ENCODE data around the gene GAD2. TPM values are rescaled to one million over a fixed set of nuclear protein-coding genes. Genes with fewer than 3 reads are reported as not detected.
A peak's percentile ranks its signal among the peaks of the same experiment; 100 is the strongest.
"Not testable (repeated sequence)": the region's sequence is repeated elsewhere in the genome, so short reads cannot be mapped to it uniquely, and the experiment has no call there.

The GAD2 gene
- total and polyA plus RNA-seq, 4 donors = 5.6 to 31.5 (median 22.3) TPM

- DNase-seq (ENCODE audit: low read depth in 4 of 6, low spot score in 6 of 6) = peak in 1 of 6 donors; percentile 58
- no peaks in the 10 kb centered on the region for H3K27me3 ChIP-seq (ENCODE audit: control insufficient read depth, insufficient read depth, low read length)
- no peaks in the 10 kb centered on the region for H3K36me3 ChIP-seq (ENCODE audit: control insufficient read depth, insufficient read depth, low read length)
- H3K27ac ChIP-seq (ENCODE audit: low read depth, low read length) = no peak overlapping the region
- no peak overlapping the region for H3K4me3 ChIP-seq (ENCODE audit: low read depth, low read length)
- no peaks in the 10 kb centered on the region for H3K9me3 ChIP-seq (ENCODE audit: control insufficient read depth, insufficient read depth, low read length)
- no peaks in the 10 kb centered on the region for H3K4me1 ChIP-seq (ENCODE audit: control insufficient read depth, insufficient read depth, low read length)
- WGBS (ENCODE audit: insufficient coverage) = no CpG with 5 or more reads among the region's 3 CpGs
Observed at GRCh38 chr10:26326851-26327250, 110.3 kb downstream of the GAD2 start.

- Histone ChIP-seq H3K27ac (ENCODE audit: low read depth, low read length) (no peak overlapping the region), H3K27me3 (ENCODE audit: control insufficient read depth, insufficient read depth, low read length) (no peaks in the 10 kb centered on the region), H3K9me3 (ENCODE audit: control insufficient read depth, insufficient read depth, low read length) (no peaks in the 10 kb centered on the region), H3K36me3 (ENCODE audit: control insufficient read depth, insufficient read depth, low read length) (no peaks in the 10 kb centered on the region), H3K4me1 (ENCODE audit: control insufficient read depth, insufficient read depth, low read length) (no peaks in the 10 kb centered on the region), H3K4me3 (ENCODE audit: low read depth, low read length) (no peak overlapping the region)
- WGBS (ENCODE audit: insufficient coverage) = 100% methylated on average over 1 of the region's 4 CpGs
- DNase-seq (ENCODE audit: low read depth in 4 of 6, low spot score in 6 of 6) = no peak
Observed at GRCh38 chr10:26327811-26328210, 111.2 kb downstream of the GAD2 start.

GRCh38 chr10:26331371-26331770 lies 114.8 kb downstream of the GAD2 start:
- Histone ChIP-seq H3K4me3 (ENCODE audit: low read depth, low read length) (no peak overlapping the region), H3K4me1 (ENCODE audit: control insufficient read depth, insufficient read depth, low read length) (peaks cover 3% of the 10 kb centered on the region), H3K9me3 (ENCODE audit: control insufficient read depth, insufficient read depth, low read length) (no peaks in the 10 kb centered on the region), H3K27ac (ENCODE audit: low read depth, low read length) (no peak overlapping the region), H3K27me3 (ENCODE audit: control insufficient read depth, insufficient read depth, low read length) (no peaks in the 10 kb centered on the region), H3K36me3 (ENCODE audit: control insufficient read depth, insufficient read depth, low read length) (no peaks in the 10 kb centered on the region)
- no peak for DNase-seq (ENCODE audit: low read depth in 4 of 6, low spot score in 6 of 6)
- WGBS (ENCODE audit: insufficient coverage) = no CpG with 5 or more reads among the region's 3 CpGs

GRCh38 chr10:26334232-26334931 lies 117.8 kb downstream of the GAD2 start:
- no peaks in the 10 kb centered on the region for H3K9me3 ChIP-seq (ENCODE audit: control insufficient read depth, insufficient read depth, low read length)
- no peaks in the 10 kb centered on the region for H3K27me3 ChIP-seq (ENCODE audit: control insufficient read depth, insufficient read depth, low read length)
- H3K4me1 ChIP-seq (ENCODE audit: control insufficient read depth, insufficient read depth, low read length) = peaks cover 3% of the 10 kb centered on the region
- DNase-seq (ENCODE audit: low read depth in 4 of 6, low spot score in 6 of 6) = no peak
- H3K4me3 ChIP-seq (ENCODE audit: low read depth, low read length) = no peak overlapping the region
- no CpG with 5 or more reads among the region's 4 CpGs for WGBS (ENCODE audit: insufficient coverage)
- no peaks in the 10 kb centered on the region for H3K36me3 ChIP-seq (ENCODE audit: control insufficient read depth, insufficient read depth, low read length)
- no peak overlapping the region for H3K27ac ChIP-seq (ENCODE audit: low read depth, low read length)

- Histone ChIP-seq H3K27ac (ENCODE audit: low read depth, low read length) (no peak overlapping the region), H3K4me3 (ENCODE audit: low read depth, low read length) (no peak overlapping the region), H3K4me1 (ENCODE audit: control insufficient read depth, insufficient read depth, low read length) (peaks cover 3% of the 10 kb centered on the region), H3K36me3 (ENCODE audit: control insufficient read depth, insufficient read depth, low read length) (no peaks in the 10 kb centered on the region), H3K9me3 (ENCODE audit: control insufficient read depth, insufficient read depth, low read length) (no peaks in the 10 kb centered on the region), H3K27me3 (ENCODE audit: control insufficient read depth, insufficient read depth, low read length) (no peaks in the 10 kb centered on the region)
- DNase-seq (ENCODE audit: low read depth in 4 of 6, low spot score in 6 of 6) = peak in 5 of 6 donors; percentile 33 to 88 (median 38)
- 18% methylated on average over 4 of the region's 7 CpGs for WGBS (ENCODE audit: insufficient coverage)
Observed at GRCh38 chr10:26334932-26335573, 118.5 kb downstream of the GAD2 start.

GRCh38 chr10:26335574-26336093 lies 119.1 kb downstream of the GAD2 start:
- Histone ChIP-seq H3K27ac (ENCODE audit: low read depth, low read length) (no peak overlapping the region), H3K4me1 (ENCODE audit: control insufficient read depth, insufficient read depth, low read length) (peaks cover 3% of the 10 kb centered on the region), H3K9me3 (ENCODE audit: control insufficient read depth, insufficient read depth, low read length) (no peaks in the 10 kb centered on the region), H3K4me3 (ENCODE audit: low read depth, low read length) (no peak overlapping the region), H3K27me3 (ENCODE audit: control insufficient read depth, insufficient read depth, low read length) (no peaks in the 10 kb centered on the region), H3K36me3 (ENCODE audit: control insufficient read depth, insufficient read depth, low read length) (no peaks in the 10 kb centered on the region)
- DNase-seq (ENCODE audit: low read depth in 4 of 6, low spot score in 6 of 6) = no peak
- WGBS (ENCODE audit: insufficient coverage) = 85% methylated on average over 5 of the region's 6 CpGs

GRCh38 chr10:26336979-26337378 lies 120.4 kb downstream of the GAD2 start:
- H3K4me3 ChIP-seq (ENCODE audit: low read depth, low read length) = no peak overlapping the region
- H3K9me3 ChIP-seq (ENCODE audit: control insufficient read depth, insufficient read depth, low read length) = no peaks in the 10 kb centered on the region
- no peak overlapping the region for H3K27ac ChIP-seq (ENCODE audit: low read depth, low read length)
- no peak for DNase-seq (ENCODE audit: low read depth in 4 of 6, low spot score in 6 of 6)
- H3K27me3 ChIP-seq (ENCODE audit: control insufficient read depth, insufficient read depth, low read length) = no peaks in the 10 kb centered on the region
- no peaks in the 10 kb centered on the region for H3K36me3 ChIP-seq (ENCODE audit: control insufficient read depth, insufficient read depth, low read length)
- H3K4me1 ChIP-seq (ENCODE audit: control insufficient read depth, insufficient read depth, low read length) = peaks cover 3% of the 10 kb centered on the region
- WGBS (ENCODE audit: insufficient coverage) = 71% methylated on average over 1 of the region's 2 CpGs

- DNase-seq (ENCODE audit: low read depth in 4 of 6, low spot score in 6 of 6) = no peak
- Histone ChIP-seq H3K27me3 (ENCODE audit: control insufficient read depth, insufficient read depth, low read length) (no peaks in the 10 kb centered on the region), H3K27ac (ENCODE audit: low read depth, low read length) (no peak overlapping the region), H3K4me1 (ENCODE audit: control insufficient read depth, insufficient read depth, low read length) (no peaks in the 10 kb centered on the region), H3K36me3 (ENCODE audit: control insufficient read depth, insufficient read depth, low read length) (no peaks in the 10 kb centered on the region), H3K4me3 (ENCODE audit: low read depth, low read length) (no peak overlapping the region), H3K9me3 (ENCODE audit: control insufficient read depth, insufficient read depth, low read length) (no peaks in the 10 kb centered on the region)
Observed at GRCh38 chr10:26341701-26342100, 125.1 kb downstream of the GAD2 start.

GRCh38 chr10:26348821-26349417 lies 132.3 kb downstream of the GAD2 start:
- not testable (repeated sequence) for H3K9me3 ChIP-seq (ENCODE audit: control insufficient read depth, insufficient read depth, low read length); H3K4me3 ChIP-seq (ENCODE audit: low read depth, low read length); H3K27ac ChIP-seq (ENCODE audit: low read depth, low read length); H3K36me3 ChIP-seq (ENCODE audit: control insufficient read depth, insufficient read depth, low read length); H3K27me3 ChIP-seq (ENCODE audit: control insufficient read depth, insufficient read depth, low read length); DNase-seq (ENCODE audit: low read depth in 4 of 6, low spot score in 6 of 6); H3K4me1 ChIP-seq (ENCODE audit: control insufficient read depth, insufficient read depth, low read length)
- 95% methylated on average over 5 of the region's 9 CpGs for WGBS (ENCODE audit: insufficient coverage)
